ENCODE results near the gene DSCAML1. TPM values are rescaled to one million over a fixed set of nuclear protein-coding genes. Genes with fewer than 3 reads are reported as not detected.

DSCAML1 gene
- total and polyA plus RNA-seq, 3 donors from 2014 or later: 1.6 to 6.1 (median 3.0) TPM

GRCh38 chr11:117417856-117418255 is 379.2 kb downstream of the DSCAML1 start:
- DNase-seq: no peak
- no peak for TF ChIP-seq CTCF (IDR thresholded peaks at IDR 0.05)
- no peak for TF ChIP-seq POLR2A (IDR thresholded peaks at IDR 0.05)
- intact Hi-C loops (cut with DNase I; ENCODE audit: low total_unique reads): no loop called here
- no peak overlapping the region for H3K4me3 ChIP-seq
- H3K4me1 ChIP-seq: no peaks in the 10 kb centered on the region
- 90% methylated on average over 12 of the region's 12 CpGs for WGBS, 2 donors
- no peaks in the 10 kb centered on the region for H3K9me3 ChIP-seq
- no peak overlapping the region for H3K27ac ChIP-seq
- H3K36me3 ChIP-seq (ENCODE audit: low read depth, missing control alignments): no peaks in the 10 kb centered on the region
- no peaks in the 10 kb centered on the region for H3K27me3 ChIP-seq

- H3K4me3 ChIP-seq: no peak overlapping the region
- H3K27ac ChIP-seq: no peak overlapping the region
- no peak for TF ChIP-seq POLR2A (IDR thresholded peaks at IDR 0.05)
- no peak for TF ChIP-seq CTCF (IDR thresholded peaks at IDR 0.05)
- 72 to 80% methylated on average over 6 of the region's 6 CpGs for WGBS, 2 donors
- no peaks in the 10 kb centered on the region for H3K36me3 ChIP-seq (ENCODE audit: low read depth, missing control alignments)
- intact Hi-C loops (cut with DNase I; ENCODE audit: low total_unique reads): no loop called here
- H3K4me1 ChIP-seq: no peaks in the 10 kb centered on the region
- H3K9me3 ChIP-seq: no peaks in the 10 kb centered on the region
- no peaks in the 10 kb centered on the region for H3K27me3 ChIP-seq
- no peak for DNase-seq
Observed at GRCh38 chr11:117417342-117417741, 379.7 kb downstream of the DSCAML1 start.

- Histone ChIP-seq H3K9me3 (no peaks in the 10 kb centered on the region), H3K4me1 (no peaks in the 10 kb centered on the region), H3K27ac (no peak overlapping the region), H3K4me3 (no peak overlapping the region), H3K27me3 (no peaks in the 10 kb centered on the region), H3K36me3 (ENCODE audit: low read depth, missing control alignments) (no peaks in the 10 kb centered on the region)
- TF ChIP-seq CTCF (IDR thresholded peaks at IDR 0.05): no peak
- TF ChIP-seq POLR2A (IDR thresholded peaks at IDR 0.05): no peak
- 82 to 88% methylated on average over 8 of the region's 8 CpGs for WGBS, 2 donors
- DNase-seq: no peak
- intact Hi-C loops (cut with DNase I; ENCODE audit: low total_unique reads): no loop called here
Observed at GRCh38 chr11:117415358-117415896, 381.6 kb downstream of the DSCAML1 start.

GRCh38 chr11:117414724-117415123 is 382.3 kb downstream of the DSCAML1 start:
- TF ChIP-seq POLR2A (IDR thresholded peaks at IDR 0.05) (no peak), CTCF (IDR thresholded peaks at IDR 0.05) (no peak)
- 82 to 91% methylated on average over 6 of the region's 6 CpGs for WGBS, 2 donors
- Histone ChIP-seq H3K9me3 (no peaks in the 10 kb centered on the region), H3K36me3 (ENCODE audit: low read depth, missing control alignments) (no peaks in the 10 kb centered on the region), H3K4me1 (no peaks in the 10 kb centered on the region), H3K4me3 (no peak overlapping the region), H3K27ac (no peak overlapping the region), H3K27me3 (no peaks in the 10 kb centered on the region)
- no peak for DNase-seq
- intact Hi-C loops (cut with DNase I; ENCODE audit: low total_unique reads): no loop called here

DNA sequence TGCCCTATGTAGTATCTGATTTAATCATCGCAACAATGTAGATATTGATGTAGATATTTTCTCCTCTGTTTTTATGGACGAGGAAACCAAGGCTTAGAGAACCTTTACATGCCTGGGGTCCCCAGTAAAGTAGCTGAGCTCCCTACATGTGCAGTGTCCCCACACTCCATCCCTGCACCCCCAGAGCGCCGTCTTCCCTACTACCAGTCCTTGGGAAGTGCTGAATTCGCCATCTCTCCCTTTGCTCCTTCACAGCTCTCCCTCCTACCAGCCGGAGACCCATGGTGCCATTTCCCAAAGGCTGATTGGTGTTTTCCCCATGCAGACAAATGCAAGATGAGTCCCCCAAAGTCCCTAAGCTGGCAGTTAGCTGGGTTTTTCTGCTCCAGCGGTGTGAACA is 383.4 kb downstream of the DSCAML1 start:
- 94 to 95% methylated on average over 7 of the region's 7 CpGs for WGBS, 2 donors
- intact Hi-C loops (cut with DNase I; ENCODE audit: low total_unique reads): no loop called here
- H3K4me3 ChIP-seq: no peak overlapping the region
- no peak for TF ChIP-seq POLR2A (IDR thresholded peaks at IDR 0.05)
- no peak for TF ChIP-seq CTCF (IDR thresholded peaks at IDR 0.05)
- no peaks in the 10 kb centered on the region for H3K36me3 ChIP-seq (ENCODE audit: low read depth, missing control alignments)
- no peaks in the 10 kb centered on the region for H3K4me1 ChIP-seq
- no peak overlapping the region for H3K27ac ChIP-seq
- no peaks in the 10 kb centered on the region for H3K9me3 ChIP-seq
- H3K27me3 ChIP-seq: no peaks in the 10 kb centered on the region
- no peak for DNase-seq

Measured in testis (tissue), 3 donors.